HepG2 (cell line): ENCODE results near the gene BCL7A. TPM values are rescaled to one million over a fixed set of nuclear protein-coding genes. Genes with fewer than 3 reads are reported as not detected.

Source experiments
- ATAC-seq: fragments of 200-7000 bp; cut with Tn5 transposase; 3 replicates; pipeline ENCODE4 v1.9.1; 2020; ENCODE audit warnings: mild to moderate bottlenecking, moderate library complexity
- BruUV-seq: library from RNA; stranded (reverse); fragments of 400-500 nt; replicated peaks from 2 replicates; lab custom pipeline; 2021; lab: Mats Ljungman, UMichigan
- CTCF ChIA-PET: fragments of 300-600 bp; formaldehyde crosslinking; extraction: SDS; loops from one replicate; lab custom pipeline; 2021; ENCODE audit warnings: low total read pairs, inconsistent platforms, low intra/inter-chr PET ratio; lab: Yijun Ruan, JAX
- POLR2A ChIA-PET: fragments of 350-600 bp; sonication (Branson Sonifier 250); formaldehyde crosslinking; loops from one replicate; lab custom pipeline; 2020; ENCODE audit warnings: antibody characterized with exemption, inconsistent platforms; lab: Yijun Ruan, JAX
- DNase-seq: peaks from one replicate; pipeline ENCODE4 v3.0.0-alpha.2; 2015; ENCODE audit warnings: low spot score
- FAIRE-seq: peaks from 3 replicates; lab custom pipeline; 2011; peaks lifted over from hg19 to GRCh38; lab: Jason Lieb, UNC
- H2AFZ ChIP-seq: one replicate; pipeline ENCODE4 v1.6.1; 2011; ENCODE audit warnings: low read length, inconsistent platforms
- H3K27ac ChIP-seq: fragments of 300-600 bp; 3 replicates; pipeline ENCODE4 v1.8.0; 2011; ENCODE audit warnings: mixed run types, mild to moderate bottlenecking, mixed read lengths, low read length, inconsistent platforms; ENCODE audit not compliant: insufficient read depth; ENCODE audit errors: extremely low read length
- H3K27me3 ChIP-seq, 2 experiments: fragments of 200-600 bp in 1 of 2; 2 replicates in 1 of 2; 3 replicates in 1 of 2; pipeline versions ENCODE4 v1.6.0 to v1.8.0; 2011; ENCODE audit warnings: low read length in 2 of 2, mild to moderate bottlenecking in 2 of 2, moderate library complexity in 2 of 2, inconsistent platforms in 1 of 2; ENCODE audit not compliant: insufficient read depth in 2 of 2, control insufficient read depth in 1 of 2
- H3K36me3 ChIP-seq, 2 experiments: fragments of 200-600 bp in 1 of 2; replicated peaks in 1 of 2; 2 replicates in 1 of 2; 3 replicates in 1 of 2; pipeline versions ENCODE4 v1.5.1 to v1.8.0; 2011; ENCODE audit warnings: low read length in 2 of 2, inconsistent platforms in 1 of 2; ENCODE audit not compliant: insufficient read depth in 2 of 2, control insufficient read depth in 1 of 2
- H3K4me1 ChIP-seq: 2 replicates; pipeline ENCODE4 v1.5.1; 2012; ENCODE audit warnings: low read length, inconsistent platforms; ENCODE audit not compliant: insufficient read depth
- H3K4me2 ChIP-seq: 2 replicates; pipeline ENCODE4 v1.6.0; 2011; ENCODE audit warnings: low read depth, low read length, inconsistent platforms
- H3K4me3 ChIP-seq, 3 experiments: fragments of 200-600 bp in 1 of 3; sonication (generic), shearing (Covaris generic) in 1 of 3; replicated peaks in 1 of 3; 2 replicates each; pipeline ENCODE4 v1.5.1; 2011 to 2016; ENCODE audit warnings: low read length in 3 of 3, inconsistent platforms in 2 of 3, low read depth in 2 of 3, mild to moderate bottlenecking in 2 of 3, control low read depth in 1 of 3, mixed read lengths in 1 of 3; ENCODE audit not compliant: insufficient read depth in 1 of 3
- H3K79me2 ChIP-seq: one replicate; pipeline ENCODE4 v1.6.1; 2011; ENCODE audit warnings: low read length, inconsistent platforms; ENCODE audit not compliant: insufficient read depth
- H3K9ac ChIP-seq: 2 replicates; pipeline ENCODE4 v1.6.0; 2011; ENCODE audit warnings: mild to moderate bottlenecking, low read depth, low read length, inconsistent platforms; ENCODE audit not compliant: insufficient read depth
- H3K9me3 ChIP-seq: 2 replicates; pipeline ENCODE4 v1.5.1; 2012; ENCODE audit warnings: mild to moderate bottlenecking, low read length
- H4K20me1 ChIP-seq: 2 replicates; pipeline ENCODE4 v1.6.0; 2011; ENCODE audit warnings: inconsistent platforms, mild to moderate bottlenecking, low read length, moderate library complexity; ENCODE audit not compliant: insufficient read depth
- CEBPG ChIP-seq: IDR thresholded peaks from 2 replicates; pipeline ENCODE4 v1.6.1; 2016
- ESRRA ChIP-seq: sonication (generic); formaldehyde crosslinking; IDR thresholded peaks from 2 replicates; pipeline ENCODE4 v1.5.1; 2020; ENCODE audit warnings: mild to moderate bottlenecking, low read depth, missing genetic modification reagents
- NKX3-1 ChIP-seq: sonication (generic); formaldehyde crosslinking; IDR thresholded peaks from 2 replicates; pipeline ENCODE4 v1.5.0; 2020; ENCODE audit warnings: missing genetic modification reagents
- NONO ChIP-seq, 2 experiments: fragments of 450-650 bp in 1 of 2; sonication (generic) in 1 of 2; formaldehyde crosslinking in 1 of 2; IDR thresholded peaks in 1 of 2; conservative IDR thresholded peaks in 1 of 2; 2 replicates each; pipeline versions ENCODE4 v1.6.1 to v1.8.0; 2017 to 2022; ENCODE audit warnings: mild to moderate bottlenecking in 1 of 2, missing genetic modification reagents in 1 of 2, moderate library complexity in 1 of 2
- TBX3 ChIP-seq: fragments of 450-650 bp; IDR thresholded peaks from 2 replicates; pipeline ENCODE4 v1.6.1; 2017; ENCODE audit warnings: antibody characterized with exemption, mild to moderate bottlenecking, inconsistent platforms, borderline replicate concordance
- ZFP1 ChIP-seq: IDR thresholded peaks from 2 replicates; pipeline ENCODE4 v1.6.1; 2016
- ZNF274 ChIP-seq: sonication (generic); formaldehyde crosslinking; IDR thresholded peaks from 2 replicates; pipeline ENCODE4 v1.5.1; 2020; ENCODE audit warnings: mild to moderate bottlenecking, missing genetic modification reagents
- ZNF496 ChIP-seq: sonication (generic); formaldehyde crosslinking; IDR thresholded peaks from 2 replicates; pipeline ENCODE4 v1.8.1; 2023; ENCODE audit warnings: mild to moderate bottlenecking, moderate library complexity, missing genetic modification reagents; ENCODE audit not compliant: insufficient replicate concordance
- ZNF501 ChIP-seq: sonication (generic); formaldehyde crosslinking; IDR thresholded peaks from 2 replicates; pipeline ENCODE4 v1.5.1; 2020; ENCODE audit warnings: mild to moderate bottlenecking, moderate library complexity, missing genetic modification reagents
- ZNF629 ChIP-seq: sonication (generic); formaldehyde crosslinking; conservative IDR thresholded peaks from 2 replicates; pipeline ENCODE4 v1.5.0; 2020; ENCODE audit warnings: missing genetic modification reagents
- WGBS: methylation state at CpG from one replicate; pipeline ENCODE4 v1.1.6; 2017; ENCODE audit warnings: low lambda C conversion rate; 5-methylcytosine and 5-hydroxymethylcytosine counted together
- in situ Hi-C: cut with HindIII; loops from 2 replicates; pipeline ENCODE4 v1.10.0; 2017; ENCODE audit warnings: low pct_unique_long_range_greater_than_20kb; ENCODE audit not compliant: extremely low pct_ligation_motif_present
- intact Hi-C: fragments of 100-400 bp; cut with micrococcal nuclease; formaldehyde crosslinking; loops from one replicate; pipeline ENCODE4 v1.10.0; 2022; ENCODE audit not compliant: unreplicated experiment
- polyA plus RNA-seq, 8 experiments: library from polyadenylated mRNA; depleted of rRNA in 3 of 8; stranded (reverse) in 7 of 8; unstranded in 1 of 8; fragments of >200 nt; fragmentation: Illumina TruSeq in 4 of 8; extraction: Trizol in 4 of 8; gene quantifications; 2 replicates each; pipeline versions ENCODE4 v1.2.1 to v1.2.3, GENCODE V29; 2011 to 2016; ENCODE audit warnings: low read depth in 4 of 8, missing spikeins in 1 of 8, mixed read lengths in 1 of 8; ENCODE audit not compliant: insufficient read depth in 1 of 8
- total RNA-seq, 5 experiments: library from RNA; depleted of rRNA; stranded (reverse); fragments of >200 nt; fragmentation: Illumina TruSeq; extraction: Trizol; gene quantifications; 2 replicates each; pipeline ENCODE4 v1.2.3, GENCODE V29; 2016; ENCODE audit warnings: low read depth in 1 of 5

Gene BCL7A
- total and polyA plus RNA-seq, 2 of the 13 experiments (the other 11 are each of a cell fraction or from before 2014, with no cell fraction given) = 4.1 to 6.2 TPM

DNA sequence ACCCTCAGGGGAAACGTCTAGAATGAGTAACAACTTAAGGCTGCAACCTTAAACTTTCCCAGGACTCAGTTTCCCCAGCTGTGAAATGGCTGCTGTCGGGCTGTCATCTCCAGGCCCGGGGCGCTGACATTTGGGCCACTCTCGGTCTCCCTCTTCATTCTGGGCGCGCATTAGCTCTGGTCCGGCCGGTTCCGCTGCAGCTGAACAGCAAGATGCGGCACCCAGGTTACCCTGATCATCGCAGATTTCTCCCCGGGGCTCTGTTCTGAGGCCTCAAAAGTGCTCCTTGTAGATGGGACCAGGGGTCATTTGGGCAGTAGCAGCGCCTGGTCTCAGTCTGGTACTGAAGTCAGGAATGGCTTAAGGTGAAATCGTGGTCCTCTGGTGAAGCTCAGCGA, 890 bp upstream of the BCL7A start:
- Histone ChIP-seq H3K27me3 (peaks cover 0 to 20% of the 10 kb centered on the region in 2 experiments; a peak in 2 of 5 replicates), H3K36me3 (no peaks in the 10 kb centered on the region), H3K4me2 (peak overlapping the region; percentile 95), H3K9me3 (no peaks in the 10 kb centered on the region), H3K79me2 (peaks cover 9% of the 10 kb centered on the region), H3K4me1 (peaks cover 36% of the 10 kb centered on the region), H2AFZ (peak overlapping the region; percentile 17), H3K27ac (no peak overlapping the region), H3K4me3 (peak overlapping the region; percentile 64 to 74 (median 70)), H4K20me1 (no peaks in the 10 kb centered on the region), H3K9ac (no peak overlapping the region)
- 47% methylated on average over 3 of the region's 16 CpGs for WGBS
- TF ChIP-seq NKX3-1 (CRISPR knock-in tag) = no peak
- no peak for TF ChIP-seq ZNF496 (CRISPR knock-in tag)
- TF ChIP-seq CEBPG (CRISPR knock-in tag) = no peak
- no peak for TF ChIP-seq ESRRA (CRISPR knock-in tag)
- 0 out of 2 replicates have a peak, but pooled peaks have one; percentile 1 for TF ChIP-seq ZNF501 (CRISPR knock-in tag)
- TF ChIP-seq ZFP1 (CRISPR knock-in tag) = no peak
- TF ChIP-seq NONO (IDR thresholded peaks at IDR 0.05) = no peak
- no peak for TF ChIP-seq NONO (CRISPR knock-in tag; conservative IDR thresholded peaks at IDR 0.05)
- 0 out of 2 replicates have a peak, but pooled peaks have one; percentile 2 for TF ChIP-seq ZNF274 (CRISPR knock-in tag)
- TF ChIP-seq TBX3 = no peak
- peak; percentile 38; the same call in 1 of the 2 replicates for TF ChIP-seq ZNF629
- BruUV-seq = no TSS peak
- ChIA-PET CTCF (no interaction called here), POLR2A (interaction anchor here (1.2 to 1.5 kb wide), 2 partner anchors 16 to 18 kb away, joined by 4 read pairs; no protein-coding TSS in a partner anchor)
- in situ Hi-C loops = no loop called here
- DNase-seq (no peak), ATAC-seq (no peak), FAIRE-seq (no peak)
- intact Hi-C loops = loop anchor here (10.0 kb wide), 1 partner anchor 106 kb away; the partner anchor contains the start of gene CFAP251
